GM19463 (cell line): ENCODE data around the gene NELFB.
A peak's percentile ranks its signal among the peaks of the same experiment; 100 is the strongest.

Experiments
- ATAC-seq: cut with Tn5 transposase; IDR thresholded peaks from one replicate; pipeline ENCODE4 v1.9.1; 2021; ENCODE audit warnings: mild to moderate bottlenecking, moderate library complexity; ENCODE audit not compliant: unreplicated experiment

The NELFB gene

GRCh38 chr9:137254624-137255447 is at the start of gene NELFB:
NELFB (plus strand) TSS chr9:137255327.
- ATAC-seq = peak; percentile 81

GRCh38 chr9:137206602-137207001 is 48.5 kb upstream of the NELFB start:
- no peak for ATAC-seq

- no peak for ATAC-seq
These were observed 43.6 kb upstream of the NELFB start for GRCh38 chr9:137211532-137211931.

GRCh38 chr9:137212520-137212919 is 42.6 kb upstream of the NELFB start:
- no peak for ATAC-seq

- no peak for ATAC-seq
These were observed 41.7 kb upstream of the NELFB start for GRCh38 chr9:137213160-137214060.

- ATAC-seq = no peak
These were observed 40.5 kb upstream of the NELFB start for GRCh38 chr9:137214620-137215019.

- ATAC-seq = no peak
These were observed 39.7 kb upstream of the NELFB start for GRCh38 chr9:137215196-137215986.

GRCh38 chr9:137216188-137216965 is 38.8 kb upstream of the NELFB start:
- ATAC-seq = no peak

- no peak for ATAC-seq
These were observed 37.6 kb upstream of the NELFB start for GRCh38 chr9:137217276-137218211.

- no peak for ATAC-seq
These were observed 36.8 kb upstream of the NELFB start for GRCh38 chr9:137218212-137218753.

- no peak for ATAC-seq
These were observed 36.3 kb upstream of the NELFB start for GRCh38 chr9:137218754-137219271.

GRCh38 chr9:137219757-137220316 is 35.3 kb upstream of the NELFB start:
- ATAC-seq = no peak

GRCh38 chr9:137220317-137221094 is 34.6 kb upstream of the NELFB start:
- no peak for ATAC-seq

GRCh38 chr9:137221095-137221505 is 34.0 kb upstream of the NELFB start:
- no peak for ATAC-seq

- no peak for ATAC-seq
These were observed 33.5 kb upstream of the NELFB start for GRCh38 chr9:137221506-137222111.

- ATAC-seq = no peak
These were observed 32.7 kb upstream of the NELFB start, which contains the start of gene RNF208 for GRCh38 chr9:137222190-137223077. RNF208 (minus strand) TSS chr9:137222240; CDS start chr9:137221212, 1,028 bp downstream.
